HL-60 (cell line): ENCODE measurements around the gene PGBD5.

Source experiments
- DNase-seq, 2 experiments: peaks; one replicate each; pipeline ENCODE4 v3.0.0-alpha.2; 2010 to 2020; ENCODE audit warnings: low read depth in 1 of 2, low spot score in 1 of 2
- H3K27ac ChIP-seq: fragments of 250-450 bp; sonication (Bioruptor Pico); replicated peaks from 2 replicates; pipeline ENCODE4 v1.5.1; 2020; ENCODE audit warnings: mild to moderate bottlenecking, moderate library complexity
- H3K27me3 ChIP-seq: fragments of 250-450 bp; sonication (Bioruptor Pico); 2 replicates; pipeline ENCODE4 v1.5.1; 2021; ENCODE audit warnings: mild to moderate bottlenecking, moderate library complexity; ENCODE audit not compliant: insufficient read depth, poor library complexity, severe bottlenecking
- H3K4me3 ChIP-seq: replicated peaks from 2 replicates; pipeline ENCODE4 v1.5.1; 2011; ENCODE audit warnings: mild to moderate bottlenecking, control low read depth, low read length; ENCODE audit not compliant: insufficient read depth
- GABPA ChIP-seq: IDR thresholded peaks from 2 replicates; pipeline ENCODE4 v1.6.1; 2012; ENCODE audit warnings: low read depth
- POLR2AphosphoS5 ChIP-seq: IDR thresholded peaks from 2 replicates; pipeline ENCODE4 v1.6.1; 2012; ENCODE audit warnings: low read depth
- SPI1 ChIP-seq: IDR thresholded peaks from 2 replicates; pipeline ENCODE4 v1.6.1; 2012; ENCODE audit warnings: low read depth, mild to moderate bottlenecking, borderline replicate concordance
- TF ChIP-seq, protein P1 (sequence below): IDR thresholded peaks from one replicate; pipeline ENCODE4 v1.5.1; 2011; ENCODE audit warnings: low read length, control low read depth, inconsistent platforms; ENCODE audit not compliant: insufficient read depth
- TF ChIP-seq, protein P2 (sequence below): IDR thresholded peaks from 2 replicates; pipeline ENCODE4 v1.6.1; 2012; ENCODE audit warnings: low read depth; ENCODE audit not compliant: insufficient replicate concordance

PGBD5 gene

DNA sequence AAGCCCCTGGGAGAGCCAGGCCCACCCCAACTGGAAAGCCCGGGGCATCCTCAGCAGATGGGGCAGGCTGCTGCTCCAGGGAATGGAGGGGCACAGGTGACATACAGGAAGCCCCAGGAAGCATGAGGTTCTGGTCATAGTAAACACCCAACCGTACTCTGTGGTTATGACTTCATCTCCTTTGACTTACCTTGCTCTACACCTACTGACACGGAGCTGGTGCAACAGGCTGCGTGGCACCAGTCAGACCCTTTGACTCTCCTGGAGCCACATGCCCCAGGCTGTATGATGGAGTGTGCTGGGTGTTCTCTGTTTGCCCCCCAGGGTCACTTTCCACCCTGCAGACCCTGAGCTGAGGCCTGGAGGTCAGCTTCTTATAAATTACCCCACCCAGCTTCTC, 72.1 kb downstream of the PGBD5 start:
- TF ChIP-seq, protein P1, sequence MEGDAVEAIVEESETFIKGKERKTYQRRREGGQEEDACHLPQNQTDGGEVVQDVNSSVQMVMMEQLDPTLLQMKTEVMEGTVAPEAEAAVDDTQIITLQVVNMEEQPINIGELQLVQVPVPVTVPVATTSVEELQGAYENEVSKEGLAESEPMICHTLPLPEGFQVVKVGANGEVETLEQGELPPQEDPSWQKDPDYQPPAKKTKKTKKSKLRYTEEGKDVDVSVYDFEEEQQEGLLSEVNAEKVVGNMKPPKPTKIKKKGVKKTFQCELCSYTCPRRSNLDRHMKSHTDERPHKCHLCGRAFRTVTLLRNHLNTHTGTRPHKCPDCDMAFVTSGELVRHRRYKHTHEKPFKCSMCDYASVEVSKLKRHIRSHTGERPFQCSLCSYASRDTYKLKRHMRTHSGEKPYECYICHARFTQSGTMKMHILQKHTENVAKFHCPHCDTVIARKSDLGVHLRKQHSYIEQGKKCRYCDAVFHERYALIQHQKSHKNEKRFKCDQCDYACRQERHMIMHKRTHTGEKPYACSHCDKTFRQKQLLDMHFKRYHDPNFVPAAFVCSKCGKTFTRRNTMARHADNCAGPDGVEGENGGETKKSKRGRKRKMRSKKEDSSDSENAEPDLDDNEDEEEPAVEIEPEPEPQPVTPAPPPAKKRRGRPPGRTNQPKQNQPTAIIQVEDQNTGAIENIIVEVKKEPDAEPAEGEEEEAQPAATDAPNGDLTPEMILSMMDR = no peak
- TF ChIP-seq, protein P2, sequence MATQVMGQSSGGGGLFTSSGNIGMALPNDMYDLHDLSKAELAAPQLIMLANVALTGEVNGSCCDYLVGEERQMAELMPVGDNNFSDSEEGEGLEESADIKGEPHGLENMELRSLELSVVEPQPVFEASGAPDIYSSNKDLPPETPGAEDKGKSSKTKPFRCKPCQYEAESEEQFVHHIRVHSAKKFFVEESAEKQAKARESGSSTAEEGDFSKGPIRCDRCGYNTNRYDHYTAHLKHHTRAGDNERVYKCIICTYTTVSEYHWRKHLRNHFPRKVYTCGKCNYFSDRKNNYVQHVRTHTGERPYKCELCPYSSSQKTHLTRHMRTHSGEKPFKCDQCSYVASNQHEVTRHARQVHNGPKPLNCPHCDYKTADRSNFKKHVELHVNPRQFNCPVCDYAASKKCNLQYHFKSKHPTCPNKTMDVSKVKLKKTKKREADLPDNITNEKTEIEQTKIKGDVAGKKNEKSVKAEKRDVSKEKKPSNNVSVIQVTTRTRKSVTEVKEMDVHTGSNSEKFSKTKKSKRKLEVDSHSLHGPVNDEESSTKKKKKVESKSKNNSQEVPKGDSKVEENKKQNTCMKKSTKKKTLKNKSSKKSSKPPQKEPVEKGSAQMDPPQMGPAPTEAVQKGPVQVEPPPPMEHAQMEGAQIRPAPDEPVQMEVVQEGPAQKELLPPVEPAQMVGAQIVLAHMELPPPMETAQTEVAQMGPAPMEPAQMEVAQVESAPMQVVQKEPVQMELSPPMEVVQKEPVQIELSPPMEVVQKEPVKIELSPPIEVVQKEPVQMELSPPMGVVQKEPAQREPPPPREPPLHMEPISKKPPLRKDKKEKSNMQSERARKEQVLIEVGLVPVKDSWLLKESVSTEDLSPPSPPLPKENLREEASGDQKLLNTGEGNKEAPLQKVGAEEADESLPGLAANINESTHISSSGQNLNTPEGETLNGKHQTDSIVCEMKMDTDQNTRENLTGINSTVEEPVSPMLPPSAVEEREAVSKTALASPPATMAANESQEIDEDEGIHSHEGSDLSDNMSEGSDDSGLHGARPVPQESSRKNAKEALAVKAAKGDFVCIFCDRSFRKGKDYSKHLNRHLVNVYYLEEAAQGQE = no peak
- TF ChIP-seq SPI1 (no peak), GABPA (no peak), POLR2AphosphoS5 (no peak)
- DNase-seq = no peak
- Histone ChIP-seq H3K27me3 (no peaks in the 10 kb centered on the region), H3K27ac (no peak overlapping the region), H3K4me3 (no peak overlapping the region)

DNA sequence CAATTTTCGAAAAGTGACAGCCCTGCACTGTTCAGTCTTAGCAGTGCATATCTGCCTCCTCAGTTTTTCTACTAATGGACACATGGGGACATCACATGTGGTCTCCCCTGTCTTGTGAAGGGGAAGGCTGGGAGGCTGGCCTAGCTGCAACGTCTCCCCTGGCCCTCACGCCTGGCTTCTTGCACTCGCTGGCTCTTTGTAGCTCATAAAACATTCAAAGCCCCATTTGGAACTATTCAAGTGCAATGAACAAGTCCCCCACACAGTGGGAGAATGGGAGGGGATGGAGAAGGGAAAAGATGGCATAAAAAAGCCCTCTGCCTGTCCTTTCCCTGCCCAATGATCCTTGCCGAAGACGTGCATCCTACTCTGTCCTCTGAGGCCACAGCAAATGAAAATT, 73.6 kb downstream of the PGBD5 start:
- H3K27me3 ChIP-seq = no peaks in the 10 kb centered on the region
- H3K27ac ChIP-seq = no peak overlapping the region
- TF ChIP-seq POLR2AphosphoS5 (no peak), GABPA (no peak), SPI1 (no peak)
- TF ChIP-seq, protein P2 = no peak
- TF ChIP-seq, protein P1 = no peak
- H3K4me3 ChIP-seq = no peak overlapping the region
- no peak for DNase-seq

DNA sequence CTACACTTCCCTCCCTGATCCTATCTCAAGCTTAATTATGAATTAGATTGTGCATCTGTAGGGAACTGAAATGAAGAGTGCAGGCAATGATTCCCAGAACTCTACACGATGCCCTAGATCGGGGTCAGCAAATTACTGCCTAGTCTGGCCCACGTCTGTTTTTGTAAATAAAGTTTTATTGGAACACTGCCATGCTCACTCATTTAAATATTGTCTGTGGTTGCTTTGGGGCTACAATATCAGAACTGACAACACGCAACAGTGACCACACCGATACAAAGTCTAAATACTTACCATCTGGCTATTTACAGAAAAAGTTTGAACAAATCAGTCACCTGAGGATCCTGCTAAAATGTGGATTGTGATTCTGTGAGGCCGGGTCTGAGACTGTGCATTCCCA, 74.1 kb downstream of the PGBD5 start:
- no peak overlapping the region for H3K4me3 ChIP-seq
- TF ChIP-seq, protein P2 = no peak
- TF ChIP-seq SPI1 = no peak
- TF ChIP-seq, protein P1 = no peak
- no peak for TF ChIP-seq POLR2AphosphoS5
- TF ChIP-seq GABPA = no peak
- DNase-seq = no peak
- no peak overlapping the region for H3K27ac ChIP-seq
- H3K27me3 ChIP-seq = no peaks in the 10 kb centered on the region
